Measurements from ENCODE around the gene PRSS36.
"Not testable (repeated sequence)": the region's sequence is repeated elsewhere in the genome, so short reads cannot be mapped to it uniquely, and the experiment has no call there.

Gene PRSS36

DNA sequence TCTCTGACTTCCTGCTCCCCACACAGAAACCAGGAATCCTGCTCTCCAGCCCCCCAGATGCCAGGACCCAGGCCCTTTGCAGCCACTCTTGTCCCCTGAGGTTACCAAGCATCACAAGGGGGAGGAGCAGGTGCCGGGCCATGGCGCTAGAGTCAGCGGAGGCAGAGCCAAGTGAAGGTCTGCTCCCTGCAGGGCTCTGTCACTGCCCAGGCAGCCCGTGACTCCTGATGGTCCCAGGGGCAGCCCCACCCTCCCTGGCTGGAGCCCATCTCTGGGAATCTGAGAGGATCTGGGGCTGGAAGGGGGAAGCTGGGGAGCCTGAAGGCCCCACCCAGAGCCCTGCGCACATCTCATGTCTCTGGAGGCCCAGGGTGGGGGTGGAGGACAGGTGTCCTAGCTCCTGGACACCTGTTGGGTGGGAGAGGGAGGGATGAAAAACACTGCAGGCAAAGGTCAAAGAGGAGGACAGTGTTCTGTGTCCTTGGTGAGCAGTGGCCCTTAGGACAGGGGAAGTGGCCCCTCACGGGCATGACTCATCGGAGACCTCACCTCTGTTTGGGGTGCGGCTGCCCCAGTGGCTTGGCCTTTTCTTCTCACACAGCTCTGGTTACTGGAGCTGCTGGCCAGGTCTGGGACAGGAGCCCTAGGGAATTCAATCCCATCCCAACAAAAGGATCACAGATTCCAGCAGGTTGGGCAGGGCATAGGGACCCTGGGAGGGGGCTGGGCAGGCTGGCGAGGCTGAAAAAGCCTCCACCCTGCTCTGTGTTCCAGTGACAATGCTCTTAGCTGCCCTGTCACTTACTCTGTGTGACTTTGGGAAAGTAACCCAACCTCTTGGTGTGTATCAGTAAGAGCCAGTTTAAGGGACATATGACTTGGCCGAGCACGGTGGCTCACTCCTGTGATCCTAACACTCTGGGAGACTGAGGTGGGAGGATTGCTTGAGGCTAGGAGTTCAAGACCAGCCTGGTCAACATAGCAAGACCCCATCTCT, at the start of gene PRSS36:
Gene PRSS36 (minus strand): TSS at position 173 of the 997 bp plus-strand sequence. CDS start 31 bp downstream, at position 142.
- no peak for DNase-seq (ENCODE audit: low read depth)

DNA sequence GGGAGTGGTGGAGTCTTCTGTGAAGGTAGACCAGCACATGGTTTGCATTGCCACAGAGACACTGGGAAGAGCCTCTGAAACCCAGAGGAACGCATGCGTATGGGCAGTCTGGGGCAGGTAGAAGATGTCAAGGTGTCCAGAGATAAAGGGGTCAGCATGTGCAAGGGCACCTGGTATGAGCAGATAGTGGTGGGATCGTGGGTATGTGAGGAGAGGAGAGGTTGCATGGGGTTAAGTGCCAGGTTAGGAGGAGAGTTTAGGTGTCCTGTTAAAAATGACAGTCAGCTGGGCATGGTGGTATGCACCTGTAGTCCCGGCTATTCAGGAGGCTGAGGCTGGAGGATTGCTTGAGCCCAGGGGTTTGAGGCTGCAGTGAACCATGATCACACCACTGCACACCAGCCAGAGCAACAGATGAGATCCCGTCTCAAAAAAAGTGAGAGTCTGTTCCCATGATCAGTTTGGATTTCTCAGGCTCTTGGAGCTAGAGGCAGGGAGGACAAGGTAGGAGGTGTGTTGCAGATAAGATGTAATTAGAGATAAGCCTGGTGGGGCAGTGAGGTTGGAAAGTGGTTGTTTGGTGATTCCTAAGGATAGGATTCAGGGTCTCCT, 49.7 kb upstream of the PRSS36 start:
- DNase-seq (ENCODE audit: low read depth): no peak

GRCh38 chr16:31198207-31198882, 48.5 kb upstream of the PRSS36 start:
- no peak for DNase-seq (ENCODE audit: low read depth)

GRCh38 chr16:31196324-31197088, 46.6 kb upstream of the PRSS36 start:
- no peak for DNase-seq (ENCODE audit: low read depth)

GRCh38 chr16:31195861-31196260, 46.0 kb upstream of the PRSS36 start:
- not testable (repeated sequence) for DNase-seq (ENCODE audit: low read depth)

DNA sequence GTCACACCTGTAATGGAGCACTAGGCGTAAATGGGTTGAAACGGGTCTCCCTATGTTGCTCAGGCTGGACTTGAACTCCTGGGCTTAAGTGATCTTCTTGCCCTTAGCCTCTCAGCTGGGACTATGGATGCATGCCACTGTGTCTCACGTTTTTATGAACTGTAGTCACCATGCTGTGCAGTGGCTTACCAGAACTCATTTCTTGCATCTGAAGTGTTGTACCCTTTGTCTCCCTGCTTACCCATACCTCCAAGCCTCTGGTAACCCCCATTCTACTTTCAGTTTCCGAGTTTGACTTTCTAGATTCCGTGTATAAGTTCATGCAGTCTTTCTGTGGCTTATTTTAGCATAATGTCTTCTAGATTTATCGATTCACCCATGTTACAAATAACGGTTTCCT, 45.0 kb upstream of the PRSS36 start:
- DNase-seq (ENCODE audit: low read depth): no peak

DNA sequence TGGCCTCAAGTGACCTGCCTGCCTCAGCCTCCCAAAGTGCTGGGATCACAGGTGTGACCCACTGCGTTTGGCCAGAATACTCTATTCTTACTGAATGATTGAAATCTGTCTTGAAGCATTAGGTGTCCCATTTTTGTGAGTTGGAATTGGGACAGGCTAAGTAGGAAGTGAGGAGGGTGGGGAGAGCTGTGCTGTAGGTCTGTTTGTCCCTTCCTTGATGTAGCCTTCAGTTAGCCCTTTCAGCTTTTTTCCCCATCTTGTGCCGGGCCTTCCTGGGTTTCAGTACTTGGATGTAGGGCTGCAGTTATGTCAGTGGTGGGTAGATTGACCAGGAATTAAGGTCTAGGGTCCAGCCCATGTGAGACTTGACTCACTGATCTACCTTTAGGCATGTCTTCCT, 44.0 kb upstream of the PRSS36 start:
- DNase-seq (ENCODE audit: low read depth): no peak

DNA sequence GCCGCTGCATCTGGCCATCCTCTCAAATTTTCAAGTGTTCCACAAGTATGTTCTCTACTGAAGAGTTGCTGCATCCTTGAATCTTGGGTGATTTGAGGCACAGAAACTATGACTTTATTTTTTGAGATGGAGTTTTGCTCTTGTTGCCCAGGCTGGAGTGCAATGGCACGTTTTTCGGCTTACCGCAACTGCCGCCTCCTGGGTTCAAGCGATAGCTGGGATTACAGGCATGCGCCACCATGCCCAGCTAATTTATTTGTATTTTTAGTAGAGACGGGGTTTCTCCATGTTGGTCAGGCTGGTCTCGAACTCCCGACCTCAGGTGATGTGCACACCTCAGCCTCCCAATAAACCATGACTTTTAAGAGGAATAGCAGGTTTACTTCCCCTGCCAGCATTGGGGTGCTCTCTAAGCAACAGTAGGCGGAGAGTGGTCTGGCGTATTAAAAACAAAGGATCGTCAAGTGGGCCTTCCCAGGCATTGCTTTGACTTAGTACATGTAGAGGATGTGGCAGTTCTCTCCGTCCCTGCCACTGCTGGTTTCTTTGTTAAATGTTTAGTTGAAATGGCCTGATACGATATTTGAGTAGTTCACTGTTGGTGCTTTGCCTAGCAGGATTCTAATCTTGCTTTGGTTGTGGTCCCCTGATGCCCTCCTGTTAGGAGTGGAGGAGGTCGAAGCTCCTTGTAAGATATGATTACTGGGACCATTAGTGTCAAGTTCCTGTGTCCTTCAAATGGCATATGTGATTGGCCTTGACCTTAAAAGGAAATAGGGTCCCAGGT, 43.2 kb upstream of the PRSS36 start:
- no peak for DNase-seq (ENCODE audit: low read depth)

- DNase-seq (ENCODE audit: low read depth): no peak
These were observed 42.0 kb upstream of the PRSS36 start for GRCh38 chr16:31191697-31192428.

- DNase-seq (ENCODE audit: low read depth): no peak
These were observed 41.1 kb upstream of the PRSS36 start for GRCh38 chr16:31190818-31191444.

GRCh38 chr16:31190061-31190460, 40.2 kb upstream of the PRSS36 start:
- no peak for DNase-seq (ENCODE audit: low read depth)

DNA sequence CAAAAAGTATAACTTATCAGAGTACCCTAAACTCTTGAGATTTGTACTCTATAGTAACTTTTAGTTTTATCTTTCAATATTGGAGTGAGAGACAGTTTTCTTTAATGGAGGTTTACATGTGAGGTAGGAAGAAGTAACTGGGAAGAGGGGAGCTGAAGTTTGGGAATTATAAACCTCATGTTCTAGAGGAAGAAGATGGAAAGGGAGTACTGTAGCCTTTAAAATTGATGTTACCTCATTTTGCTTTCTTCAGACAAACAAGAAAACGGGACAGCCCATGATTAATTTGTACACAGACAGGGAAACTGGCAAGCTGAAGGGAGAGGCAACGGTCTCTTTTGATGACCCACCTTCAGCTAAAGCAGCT, 39.5 kb upstream of the PRSS36 start:
- no peak for DNase-seq (ENCODE audit: low read depth)

DNA sequence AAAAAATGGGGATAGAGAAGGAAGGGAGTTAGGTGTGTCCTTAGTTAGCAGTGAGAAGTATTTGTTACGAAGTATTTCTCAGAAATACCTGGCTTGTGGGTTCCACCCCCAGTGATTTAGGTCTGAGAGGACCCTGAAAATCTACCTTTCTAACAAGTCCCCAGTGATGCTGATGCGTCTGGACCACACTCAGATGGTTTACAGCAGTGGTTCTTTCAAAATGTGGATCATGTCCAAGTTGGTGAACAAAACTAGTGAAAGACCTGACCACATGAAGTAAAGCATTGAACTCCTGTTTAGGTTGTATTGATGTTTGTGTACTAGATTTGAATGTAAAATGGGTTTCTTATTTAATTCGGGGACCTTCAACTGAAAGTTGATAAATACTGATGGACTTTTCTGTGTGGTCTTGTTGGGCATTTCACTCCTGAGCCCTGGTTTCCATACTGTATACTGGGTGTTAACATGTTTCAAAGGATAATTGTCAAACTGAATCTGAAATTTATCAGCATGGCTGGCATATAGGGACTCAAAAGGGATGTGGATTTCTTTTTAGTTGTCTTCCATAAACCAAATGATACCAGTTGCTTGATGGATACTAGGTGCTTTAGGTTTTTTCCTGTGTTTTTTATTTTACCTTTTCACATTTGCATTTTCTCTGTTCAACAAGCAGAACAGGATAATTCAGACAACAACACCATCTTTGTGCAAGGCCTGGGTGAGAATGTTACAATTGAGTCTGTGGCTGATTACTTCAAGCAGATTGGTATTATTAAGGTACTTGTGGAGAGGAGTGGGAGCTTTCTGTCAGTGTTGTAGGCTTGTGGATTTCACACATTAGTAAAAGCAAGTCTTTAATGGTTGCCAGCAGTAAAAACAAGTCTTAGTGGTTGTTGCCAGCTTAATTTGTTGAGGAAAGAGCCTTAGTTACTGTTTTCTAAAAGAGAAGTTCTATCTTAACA, 38.9 kb upstream of the PRSS36 start:
- no peak for DNase-seq (ENCODE audit: low read depth)

GRCh38 chr16:31187808-31188189, 37.9 kb upstream of the PRSS36 start:
- DNase-seq (ENCODE audit: low read depth): no peak

DNA sequence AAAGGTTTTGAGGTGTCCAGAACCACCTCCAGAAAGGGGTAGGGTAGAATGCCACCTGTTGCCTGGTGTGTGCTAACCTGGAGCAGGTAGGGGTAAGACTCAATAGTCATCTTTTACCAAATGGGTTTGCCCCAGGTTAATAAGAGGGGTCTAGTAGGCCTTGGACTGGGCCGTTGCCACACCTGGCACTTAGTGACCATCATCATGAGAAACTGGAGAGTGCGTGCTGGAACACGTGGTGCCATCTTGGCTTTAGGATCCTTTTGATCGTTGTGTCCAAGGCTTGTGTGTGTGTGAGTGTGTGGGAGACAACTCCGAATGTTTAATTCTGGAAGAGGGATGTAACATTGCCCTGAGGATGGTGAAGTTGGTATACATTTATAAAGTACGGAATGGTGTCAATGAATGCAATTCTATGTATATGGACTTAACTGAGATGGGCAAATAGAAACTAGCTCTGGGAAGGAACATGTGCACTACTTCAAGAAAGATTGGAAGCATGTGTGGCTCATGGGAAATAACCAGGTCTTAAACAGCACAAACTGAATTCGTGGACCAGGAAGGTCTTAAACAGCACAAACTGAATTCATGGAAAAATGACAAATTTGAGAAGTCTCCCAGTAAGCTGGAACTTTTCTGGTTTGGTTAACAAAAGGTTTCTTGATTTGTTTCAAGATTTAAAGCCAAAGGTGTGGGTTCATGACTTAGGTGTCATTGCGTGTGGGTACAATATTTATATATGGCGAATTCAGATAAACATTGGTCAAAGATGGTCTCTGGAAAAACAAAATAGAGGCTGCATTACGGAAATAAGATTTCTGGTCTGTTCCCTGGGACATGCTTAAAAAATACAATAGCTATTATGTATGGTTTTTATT, 37.3 kb upstream of the PRSS36 start:
- DNase-seq (ENCODE audit: low read depth): no peak

DNA sequence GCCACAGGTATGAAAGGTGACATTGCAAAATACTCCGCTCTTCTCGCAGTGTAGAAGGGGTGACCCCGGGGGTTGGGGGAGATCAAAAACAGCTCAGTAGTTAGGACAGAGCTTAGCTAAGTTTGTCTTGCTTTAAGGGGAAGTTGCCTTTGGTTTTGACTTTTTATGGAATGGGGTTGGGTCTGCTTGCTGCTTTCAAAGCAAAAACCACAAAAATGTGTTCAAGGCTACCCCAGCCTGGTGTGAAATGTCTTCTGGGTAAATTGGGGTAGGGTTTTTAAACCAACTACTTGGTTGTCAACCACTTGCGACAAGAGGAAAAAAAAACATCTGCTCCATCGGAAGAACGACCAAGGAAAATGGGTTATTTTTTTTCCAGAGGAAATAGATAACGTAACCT, 36.3 kb upstream of the PRSS36 start:
- no peak for DNase-seq (ENCODE audit: low read depth)

GRCh38 chr16:31185339-31185738, 35.5 kb upstream of the PRSS36 start:
- no peak for DNase-seq (ENCODE audit: low read depth)

DNA sequence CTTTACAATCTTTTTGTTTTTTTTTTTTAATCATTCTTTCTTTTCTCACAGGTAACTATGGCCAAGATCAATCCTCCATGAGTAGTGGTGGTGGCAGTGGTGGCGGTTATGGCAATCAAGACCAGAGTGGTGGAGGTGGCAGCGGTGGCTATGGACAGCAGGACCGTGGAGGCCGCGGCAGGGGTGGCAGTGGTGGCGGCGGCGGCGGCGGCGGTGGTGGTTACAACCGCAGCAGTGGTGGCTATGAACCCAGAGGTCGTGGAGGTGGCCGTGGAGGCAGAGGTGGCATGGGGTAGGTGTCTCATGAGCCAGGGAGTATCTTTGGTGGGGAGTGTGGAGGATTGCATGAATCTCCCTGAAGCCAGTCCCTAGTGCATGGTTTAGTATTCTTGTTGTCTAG, 35.0 kb upstream of the PRSS36 start:
- no peak for DNase-seq (ENCODE audit: low read depth)
